Measurements from ENCODE around the gene FLCN.

FLCN gene

DNA sequence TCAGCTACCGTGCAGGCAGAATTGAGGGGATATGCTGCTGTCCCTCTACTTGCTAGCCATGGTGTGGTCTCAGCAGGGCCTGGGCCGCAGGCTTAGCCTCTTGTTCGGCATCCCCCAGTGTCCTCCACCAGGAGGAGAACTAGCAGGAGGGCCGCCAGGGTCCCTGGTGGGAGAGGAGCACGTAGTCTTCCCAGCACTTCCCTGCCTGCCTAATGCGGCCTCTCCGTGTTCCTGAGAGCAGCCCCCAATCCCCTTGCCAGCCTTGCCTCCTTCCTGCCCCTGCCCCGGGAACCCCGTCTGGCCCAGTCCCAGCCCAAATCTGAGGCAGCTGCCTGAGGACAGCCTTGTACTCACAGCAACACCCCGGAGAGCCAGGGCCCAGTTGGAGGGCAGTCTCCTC is 69.0 kb downstream of the FLCN start:
- H3K27ac ChIP-seq: no peak overlapping the region
- no peak for TF ChIP-seq CTCF (conservative IDR thresholded peaks at IDR 0.05)

DNA sequence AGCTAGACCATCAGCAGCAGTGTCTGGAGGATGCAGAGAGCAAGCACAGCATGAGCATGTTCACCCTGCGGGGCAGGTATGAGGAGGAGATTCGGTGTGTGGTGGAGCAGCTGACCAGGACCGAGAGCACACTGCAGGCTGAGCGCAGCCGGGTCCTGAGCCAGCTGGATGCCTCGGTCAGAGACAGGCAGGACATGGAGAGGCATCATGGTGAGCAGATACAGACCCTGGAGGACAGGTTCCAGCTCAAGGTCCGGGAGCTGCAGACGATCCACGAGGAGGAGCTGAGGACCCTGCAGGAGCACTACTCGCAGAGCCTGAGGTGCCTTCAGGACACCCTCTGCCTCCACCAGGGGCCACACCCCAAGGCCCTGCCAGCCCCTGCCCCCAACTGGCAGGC is 69.6 kb downstream of the FLCN start:
- TF ChIP-seq CTCF (conservative IDR thresholded peaks at IDR 0.05): no peak
- no peak overlapping the region for H3K27ac ChIP-seq

DNA sequence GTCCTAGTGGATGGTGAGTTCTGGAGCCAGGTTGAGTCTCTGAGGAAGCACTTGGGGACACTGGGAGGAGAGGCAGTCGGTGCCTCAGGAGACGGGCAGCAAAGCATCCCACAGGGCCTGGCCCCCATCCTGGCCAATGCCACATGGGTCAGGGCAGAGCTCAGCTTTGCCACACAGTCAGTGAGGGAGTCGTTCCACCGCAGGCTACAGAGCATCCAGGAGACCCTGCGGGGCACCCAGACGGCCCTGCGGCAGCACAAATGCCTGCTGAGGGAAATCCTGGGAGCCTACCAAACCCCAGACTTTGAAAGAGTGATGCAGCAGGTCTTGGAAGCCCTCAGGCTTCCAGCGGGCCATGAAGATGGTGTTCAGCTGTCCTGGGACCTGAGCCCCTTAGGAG is 70.5 kb downstream of the FLCN start:
- H3K27ac ChIP-seq: no peak overlapping the region
- no peak for TF ChIP-seq CTCF (conservative IDR thresholded peaks at IDR 0.05)

GRCh38 chr17:17165666-17166308 is 71.2 kb downstream of the FLCN start:
- no peak for TF ChIP-seq CTCF (conservative IDR thresholded peaks at IDR 0.05)
- no peak overlapping the region for H3K27ac ChIP-seq

DNA sequence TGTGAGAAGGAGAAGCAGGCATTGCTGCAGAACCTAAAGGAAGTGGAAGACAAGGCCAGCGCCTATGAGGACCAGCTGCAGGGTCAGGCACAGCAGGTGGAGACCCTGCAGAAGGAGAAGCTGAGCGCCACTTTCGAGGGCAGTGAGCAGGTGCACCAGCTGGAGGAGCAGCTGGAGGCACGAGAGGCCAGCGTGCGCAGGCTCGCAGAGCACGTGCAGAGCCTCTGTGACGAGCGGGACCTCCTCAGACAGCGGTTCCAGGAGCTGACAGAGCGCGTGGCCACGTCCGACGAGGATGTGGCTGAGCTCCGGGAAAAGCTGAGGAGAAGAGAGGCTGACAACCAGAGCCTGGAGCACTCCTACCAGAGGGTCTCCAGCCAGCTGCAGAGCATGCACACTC is 72.3 kb downstream of the FLCN start:
- TF ChIP-seq CTCF (conservative IDR thresholded peaks at IDR 0.05): no peak
- no peak overlapping the region for H3K27ac ChIP-seq

DNA sequence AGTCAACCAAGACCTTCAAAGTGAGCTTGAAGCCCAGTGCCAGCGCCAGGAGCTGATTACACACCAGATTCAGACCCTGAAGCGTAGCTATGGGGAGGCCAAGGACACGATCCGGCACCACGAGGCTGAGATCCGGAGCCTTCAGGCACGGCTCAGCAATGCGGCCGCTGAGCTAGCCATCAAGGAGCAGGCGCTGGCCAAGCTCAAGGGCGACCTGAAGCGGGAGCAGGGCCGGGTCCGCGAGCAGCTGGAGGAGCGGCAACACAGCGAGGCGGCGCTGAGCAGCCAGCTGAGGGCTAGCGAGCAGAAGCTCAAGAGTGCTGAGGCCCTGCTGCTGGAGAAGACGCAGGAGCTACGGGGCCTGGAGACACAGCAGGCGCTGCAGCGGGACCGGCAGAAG is 72.8 kb downstream of the FLCN start:
- TF ChIP-seq CTCF (conservative IDR thresholded peaks at IDR 0.05): no peak
- H3K27ac ChIP-seq: no peak overlapping the region

All from VCaP (cell line).